H9 (cell line): Measurements from ENCODE around the gene RNF26. TPM values are rescaled to one million over a fixed set of nuclear protein-coding genes. Genes with fewer than 3 reads are reported as not detected.

Source experiments
- DNase-seq: peaks from one replicate; pipeline ENCODE4 v3.0.0-alpha.2; 2017
- H2AFZ ChIP-seq: one replicate; pipeline ENCODE4 v1.6.1; 2013; ENCODE audit warnings: mild to moderate bottlenecking, low read length, control low read depth, moderate library complexity
- H2AK5ac ChIP-seq: 2 replicates; pipeline ENCODE4 v1.6.1; 2013; ENCODE audit warnings: low read length, control low read depth, mixed read lengths; ENCODE audit not compliant: insufficient read length
- H2BK120ac ChIP-seq: one replicate; pipeline ENCODE4 v1.6.1; 2013; ENCODE audit warnings: low read depth, mild to moderate bottlenecking, low read length, control low read depth, inconsistent platforms; ENCODE audit not compliant: poor library complexity, severe bottlenecking
- H2BK12ac ChIP-seq: 2 replicates; pipeline ENCODE4 v1.6.1; 2013; ENCODE audit warnings: low read length, control low read depth, mixed read lengths, low read depth; ENCODE audit not compliant: insufficient read length
- H2BK15ac ChIP-seq: 2 replicates; pipeline ENCODE4 v1.6.1; 2013; ENCODE audit warnings: low read depth, low read length, control low read depth
- H2BK20ac ChIP-seq: one replicate; pipeline ENCODE4 v1.6.1; 2013; ENCODE audit warnings: low read depth, mild to moderate bottlenecking, low read length, control low read depth, inconsistent platforms; ENCODE audit not compliant: poor library complexity, severe bottlenecking
- H2BK5ac ChIP-seq: 2 replicates; pipeline ENCODE4 v1.6.1; 2013; ENCODE audit warnings: low read length, control low read depth, mixed read lengths; ENCODE audit not compliant: insufficient read length
- H3K14ac ChIP-seq: 2 replicates; pipeline ENCODE4 v1.6.1; 2013; ENCODE audit warnings: low read length, control low read depth; ENCODE audit not compliant: insufficient read depth
- H3K18ac ChIP-seq: 2 replicates; pipeline ENCODE4 v1.6.1; 2013; ENCODE audit warnings: low read depth, mild to moderate bottlenecking, mixed read lengths, low read length, control low read depth; ENCODE audit not compliant: insufficient read length
- H3K23ac ChIP-seq: 2 replicates; pipeline ENCODE4 v1.6.1; 2013; ENCODE audit warnings: low read length, control low read depth, mixed read lengths, low read depth; ENCODE audit not compliant: insufficient read length
- H3K23me2 ChIP-seq: 2 replicates; pipeline ENCODE4 v1.6.1; 2013; ENCODE audit warnings: low read depth, mild to moderate bottlenecking, mixed read lengths, low read length, control low read depth; ENCODE audit not compliant: insufficient read length, poor library complexity, severe bottlenecking
- H3K27ac ChIP-seq: 2 replicates; pipeline ENCODE4 v1.5.1; 2013; ENCODE audit warnings: low read length, control low read depth, mixed read lengths, low read depth; ENCODE audit not compliant: insufficient read length
- H3K27me3 ChIP-seq: 2 replicates; pipeline ENCODE4 v1.6.1; 2013; ENCODE audit warnings: low read length, control low read depth, inconsistent platforms; ENCODE audit not compliant: insufficient read depth
- H3K4ac ChIP-seq: 2 replicates; pipeline ENCODE4 v1.6.1; 2013; ENCODE audit warnings: low read depth, mild to moderate bottlenecking, control low read depth, inconsistent platforms, low read length, moderate library complexity
- H3K4me1 ChIP-seq: 2 replicates; pipeline ENCODE4 v1.6.1; 2013; ENCODE audit warnings: low read length, control low read depth, inconsistent platforms; ENCODE audit not compliant: insufficient read depth
- H3K4me2 ChIP-seq: 2 replicates; pipeline ENCODE4 v1.6.1; 2013; ENCODE audit warnings: low read length, control low read depth, mixed read lengths; ENCODE audit not compliant: insufficient read length, insufficient read depth
- H3K56ac ChIP-seq: 2 replicates; pipeline ENCODE4 v1.6.1; 2013; ENCODE audit warnings: low read depth, mild to moderate bottlenecking, mixed read lengths, low read length, control low read depth; ENCODE audit not compliant: insufficient read length
- H3K79me1 ChIP-seq: 2 replicates; pipeline ENCODE4 v1.6.1; 2013; ENCODE audit warnings: low read depth, mild to moderate bottlenecking, moderate library complexity, low read length, control low read depth, inconsistent platforms; ENCODE audit not compliant: insufficient read depth, poor library complexity, severe bottlenecking
- H3K79me2 ChIP-seq: 2 replicates; pipeline ENCODE4 v1.6.1; 2013; ENCODE audit warnings: low read length, control low read depth, inconsistent platforms; ENCODE audit not compliant: insufficient read depth
- H3K9ac ChIP-seq: 2 replicates; pipeline ENCODE4 v1.6.1; 2013; ENCODE audit warnings: low read length, control low read depth, mixed read lengths; ENCODE audit not compliant: insufficient read length; ENCODE audit errors: extremely low read depth
- H3K9me3 ChIP-seq: one replicate; pipeline ENCODE4 v1.6.1; 2013; ENCODE audit warnings: low read depth, low read length, inconsistent platforms; ENCODE audit not compliant: control insufficient read depth
- H3T11ph ChIP-seq: one replicate; pipeline ENCODE4 v1.6.1; 2013; ENCODE audit warnings: mild to moderate bottlenecking, low read length, control low read depth, inconsistent platforms
- H4K20me1 ChIP-seq: one replicate; pipeline ENCODE4 v1.6.1; 2013; ENCODE audit not compliant: control insufficient read depth, insufficient read length, insufficient read depth
- H4K5ac ChIP-seq: 2 replicates; pipeline ENCODE4 v1.6.1; 2013; ENCODE audit warnings: low read depth, mild to moderate bottlenecking, mixed read lengths, low read length, control low read depth; ENCODE audit not compliant: insufficient read length
- H4K8ac ChIP-seq: replicated peaks from 2 replicates; pipeline ENCODE4 v1.6.1; 2013; ENCODE audit warnings: low read length, control low read depth, mixed read lengths, low read depth; ENCODE audit not compliant: insufficient read length
- H4K91ac ChIP-seq: 2 replicates; pipeline ENCODE4 v1.6.1; 2013; ENCODE audit warnings: low read depth, mild to moderate bottlenecking, moderate library complexity, mixed read lengths, low read length, control low read depth; ENCODE audit not compliant: insufficient read length
- H3K27ac Mint-ChIP-seq, 3 experiments: 2 replicates in 2 of 3; 3 replicates in 1 of 3; pipeline ENCODE4 v1.8.0; 2020 to 2021; ENCODE audit warnings: mixed read lengths in 3 of 3, mild to moderate bottlenecking in 1 of 3, moderate library complexity in 1 of 3
- H3K27me3 Mint-ChIP-seq: 2 replicates; pipeline ENCODE4 v1.8.0; 2021; ENCODE audit warnings: low read depth, mild to moderate bottlenecking, moderate library complexity, mixed read lengths
- H3K36me3 Mint-ChIP-seq, 3 experiments: 2 replicates in 2 of 3; 3 replicates in 1 of 3; pipeline ENCODE4 v1.8.0; 2020 to 2021; ENCODE audit warnings: low read depth in 3 of 3, mixed read lengths in 3 of 3; ENCODE audit not compliant: insufficient read depth in 1 of 3
- H3K4me1 Mint-ChIP-seq, 2 experiments: 2 replicates each; pipeline ENCODE4 v1.8.0; 2020; ENCODE audit warnings: mixed read lengths in 2 of 2
- H3K4me3 Mint-ChIP-seq, 2 experiments: 2 replicates in 1 of 2; 3 replicates in 1 of 2; pipeline ENCODE4 v1.8.0; 2020 to 2021; ENCODE audit warnings: mild to moderate bottlenecking in 2 of 2, mixed read lengths in 2 of 2, moderate library complexity in 1 of 2
- H3K9me3 Mint-ChIP-seq, 2 experiments: 2 replicates in 1 of 2; 3 replicates in 1 of 2; pipeline ENCODE4 v1.8.0; 2020; ENCODE audit warnings: mild to moderate bottlenecking in 2 of 2, mixed read lengths in 2 of 2, moderate library complexity in 1 of 2
- CTCF ChIP-seq: fragments of 200-600 bp; sonication (generic); conservative IDR thresholded peaks from 3 replicates; pipeline ENCODE4 v1.8.0; 2021; ENCODE audit warnings: antibody characterized with exemption, mild to moderate bottlenecking
- WGBS: extraction: QIAGEN DNeasy Blood & Tissue Kit; methylation state at CpG from one replicate; pipeline ENCODE4 v1.1.7; 2013; ENCODE audit warnings: missing lambda C conversion rate, low lambda C conversion rate, mixed read lengths; ENCODE audit not compliant: insufficient read length; ENCODE audit errors: extremely low coverage; 5-methylcytosine and 5-hydroxymethylcytosine counted together
- total RNA-seq: library from RNA; stranded (reverse); gene quantifications from 2 replicates; pipeline ENCODE4 v1.2.1, GENCODE V29; 2021

Gene RNF26
- total RNA-seq, 1 experiment from 2014 or later = 57.6 TPM

GRCh38 chr11:119369132-119369925 is 35.0 kb downstream of the RNF26 start:
- H3K4me1 Mint-ChIP-seq = peaks cover 52 to 61% of the 10 kb centered on the region in 2 experiments
- no peak overlapping the region for H3K4me3 Mint-ChIP-seq

More at GRCh38 chr11:119369132-119369925, 35.0 kb downstream of the RNF26 start:
- H2BK12ac ChIP-seq = no peak overlapping the region
- H3K18ac ChIP-seq = no peak overlapping the region
- H3K4ac ChIP-seq = no peak overlapping the region
- H3K79me1 ChIP-seq = no peaks in the 10 kb centered on the region
- no peak overlapping the region for H3K27ac Mint-ChIP-seq
- no peak overlapping the region for H3K56ac ChIP-seq
- no peak overlapping the region for H3T11ph ChIP-seq
- no peak overlapping the region for H3K14ac ChIP-seq
- no peaks in the 10 kb centered on the region for H3K23me2 ChIP-seq
- H3K4me2 ChIP-seq = no peak overlapping the region
- H3K4me1 ChIP-seq = 0 out of 2 replicates have a peak, but pooled peaks cover 2% of the 10 kb centered on the region
- H3K9me3 Mint-ChIP-seq = peaks cover 2 to 5% of the 10 kb centered on the region in 2 experiments; a peak in 2 of 5 replicates
- no peak overlapping the region for H2BK15ac ChIP-seq
- H3K27me3 Mint-ChIP-seq = peaks cover 50% of the 10 kb centered on the region
- no peak overlapping the region for H3K23ac ChIP-seq
- no peak overlapping the region for H4K8ac ChIP-seq
- no peak overlapping the region for H2AK5ac ChIP-seq
- H2BK20ac ChIP-seq = no peak overlapping the region
- peaks cover 0 to 6% (median 2%) of the 10 kb centered on the region in 3 experiments; a peak in 5 of 7 replicates for H3K36me3 Mint-ChIP-seq
- no peak overlapping the region for H3K27ac ChIP-seq
- peaks cover 12% of the 10 kb centered on the region; the same call in 1 of the 2 replicates for H3K27me3 ChIP-seq
- no peaks in the 10 kb centered on the region for H3K79me2 ChIP-seq
- no peak overlapping the region for H4K5ac ChIP-seq
- no peak overlapping the region for H4K91ac ChIP-seq
- no CpG with 5 or more reads among the region's 13 CpGs for WGBS
- no peaks in the 10 kb centered on the region for H3K9me3 ChIP-seq
- peaks cover 4% of the 10 kb centered on the region for H4K20me1 ChIP-seq
- DNase-seq = no peak
- H2AFZ ChIP-seq = no peak overlapping the region
- no peak overlapping the region for H2BK5ac ChIP-seq
- TF ChIP-seq CTCF = no peak
- H3K9ac ChIP-seq = no peak overlapping the region
- H2BK120ac ChIP-seq = no peak overlapping the region
